HG03159 (cell line): ENCODE measurements around the gene MTPN.

Experiments used
- ATAC-seq: cut with Tn5 transposase; IDR thresholded peaks from one replicate; pipeline ENCODE4 v1.9.1; 2021; ENCODE audit warnings: mild to moderate bottlenecking, moderate library complexity; ENCODE audit not compliant: unreplicated experiment

The MTPN gene

GRCh38 chr7:135929249-135929648, 47.9 kb downstream of the MTPN start:
- ATAC-seq, result no peak

- ATAC-seq, result no peak
These were observed 49.0 kb downstream of the MTPN start for GRCh38 chr7:135928136-135928535.

- no peak for ATAC-seq
These were observed 51.9 kb downstream of the MTPN start for GRCh38 chr7:135925210-135925609.

DNA sequence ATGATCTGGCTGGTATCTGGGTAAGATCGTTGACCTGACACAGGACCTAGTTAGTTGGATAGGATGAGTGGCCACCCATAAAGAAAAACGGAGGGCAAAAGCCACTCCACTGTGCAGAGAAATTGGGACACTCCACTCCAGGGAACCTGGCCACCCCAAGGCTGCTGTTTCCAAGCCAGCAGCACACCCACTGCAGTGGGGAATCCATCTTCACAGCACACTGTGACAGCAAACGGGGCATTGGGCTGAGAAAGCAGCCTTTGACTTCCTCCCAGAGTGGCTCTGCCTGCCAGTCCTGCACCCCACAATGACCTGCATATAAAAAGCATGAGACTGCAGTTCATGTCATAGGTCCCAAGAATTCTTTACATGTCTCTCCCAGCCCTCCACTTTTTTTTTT, 52.9 kb downstream of the MTPN start:
- ATAC-seq, result no peak

GRCh38 chr7:135922263-135922662, 54.9 kb downstream of the MTPN start:
- ATAC-seq, result no peak

DNA sequence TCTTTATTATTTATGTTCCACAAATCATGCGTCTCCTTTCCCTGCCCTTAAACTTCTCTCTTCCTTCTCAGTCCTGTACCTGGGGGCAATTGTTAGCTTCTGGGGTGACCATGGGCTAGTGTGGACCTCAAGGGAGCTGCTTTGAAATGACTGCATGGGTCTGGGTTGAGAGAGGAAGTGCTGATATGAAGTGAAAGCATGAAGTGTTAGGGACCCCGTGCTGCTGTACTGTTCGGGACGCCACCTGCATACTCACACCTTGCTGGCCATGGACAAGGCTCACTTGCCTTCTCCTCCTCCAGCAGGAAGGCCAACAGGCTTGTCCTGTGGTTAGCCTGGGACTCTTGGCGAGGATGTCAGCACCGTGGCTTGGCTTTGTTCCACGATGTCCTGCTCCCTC, 56.7 kb downstream of the MTPN start:
- ATAC-seq, result no peak

GRCh38 chr7:135919071-135919841, 57.9 kb downstream of the MTPN start:
- ATAC-seq, result no peak

GRCh38 chr7:135918134-135918533, 59.0 kb downstream of the MTPN start:
- ATAC-seq, result no peak

DNA sequence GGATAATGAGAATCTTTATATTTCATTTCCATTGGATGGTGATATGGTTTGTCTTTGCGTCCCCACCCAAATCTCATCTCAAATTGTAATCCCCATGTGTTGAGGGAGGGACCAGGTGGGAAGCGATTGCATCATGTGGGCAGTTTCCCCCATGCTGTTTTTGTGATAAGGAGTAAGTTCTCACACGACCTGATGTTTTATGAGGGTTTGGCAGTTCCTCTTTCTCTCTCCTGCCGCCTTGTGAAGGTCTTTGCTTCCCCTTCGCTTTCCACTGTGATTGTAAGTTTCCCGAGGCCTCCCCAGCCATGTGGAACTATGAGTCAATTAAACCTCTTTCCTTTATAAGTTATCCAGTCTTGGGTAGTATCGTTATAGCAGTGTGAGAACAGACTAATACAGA, 59.4 kb downstream of the MTPN start:
- no peak for ATAC-seq

- no peak for ATAC-seq
These were observed 62.8 kb downstream of the MTPN start for GRCh38 chr7:135914346-135914745.

DNA sequence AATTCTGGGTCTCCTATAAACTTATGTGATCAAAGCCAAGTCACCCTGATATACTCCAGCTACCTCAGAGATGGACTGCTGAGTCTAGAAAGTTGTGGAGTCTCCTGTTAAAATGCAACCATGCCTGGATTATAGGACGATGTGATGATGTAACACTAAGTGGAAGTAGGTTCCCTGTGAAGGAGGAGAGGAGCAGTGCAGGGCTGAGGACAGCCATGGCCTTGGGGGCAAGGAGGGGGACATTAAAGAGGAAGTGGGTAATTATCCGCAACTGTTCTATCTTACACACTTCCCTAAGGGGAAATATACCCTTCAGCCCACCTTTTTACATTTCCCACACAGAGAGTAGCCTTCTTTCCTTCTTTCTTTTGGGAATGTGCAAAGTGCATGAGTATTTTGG, 63.8 kb downstream of the MTPN start:
- ATAC-seq, result no peak

GRCh38 chr7:135911099-135911498, 66.1 kb downstream of the MTPN start:
- no peak for ATAC-seq

DNA sequence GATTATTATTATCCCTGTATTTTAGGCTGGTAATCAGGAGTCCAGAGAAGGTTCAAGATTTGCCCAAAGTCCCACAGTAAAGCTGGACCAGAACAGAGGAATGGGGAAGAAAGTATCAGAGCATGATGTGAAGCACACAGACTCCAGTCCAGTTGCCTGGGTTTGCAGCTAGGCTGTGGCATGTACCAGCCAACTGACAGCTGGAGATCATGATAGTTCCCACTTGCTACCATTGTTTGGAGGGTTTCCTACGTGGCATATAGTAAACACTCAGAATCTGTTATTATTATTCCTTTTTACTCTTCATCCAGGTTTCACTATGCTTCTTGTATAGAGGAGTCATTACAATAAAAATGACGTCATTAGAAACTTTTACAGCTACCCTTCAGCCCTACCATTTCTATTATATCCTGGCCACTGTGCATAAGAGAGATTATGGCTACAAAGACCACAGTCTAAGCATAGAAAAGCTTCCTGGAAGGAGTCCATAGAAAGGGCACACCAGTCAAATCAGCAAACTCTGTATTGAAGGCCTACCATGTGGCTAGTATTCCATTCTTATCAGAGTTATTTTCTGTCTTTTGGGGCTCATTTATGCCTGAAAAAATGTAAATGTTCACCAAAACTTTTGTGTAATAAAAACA, 66.6 kb downstream of the MTPN start:
- ATAC-seq, result no peak

GRCh38 chr7:135905858-135906257, 71.3 kb downstream of the MTPN start:
- no peak for ATAC-seq

DNA sequence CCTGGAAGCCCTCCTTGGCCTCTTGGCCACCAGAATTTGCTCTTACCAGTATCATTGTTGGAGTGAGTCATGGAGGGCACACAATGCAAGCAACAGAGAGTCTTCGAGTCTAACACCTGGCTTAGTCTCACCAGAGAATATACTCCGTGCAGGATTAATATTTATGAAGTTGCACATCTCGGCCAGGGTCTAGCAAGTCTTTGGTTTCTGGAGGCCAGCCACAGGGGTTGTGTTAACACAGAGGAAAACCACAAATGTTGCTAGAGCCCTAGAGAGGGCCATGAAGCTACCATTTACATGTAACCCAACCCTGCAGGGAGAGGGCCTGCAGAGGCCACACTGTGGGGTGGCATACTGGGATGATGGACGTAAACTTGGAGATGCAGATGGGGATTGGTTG, 71.8 kb downstream of the MTPN start:
- no peak for ATAC-seq

DNA sequence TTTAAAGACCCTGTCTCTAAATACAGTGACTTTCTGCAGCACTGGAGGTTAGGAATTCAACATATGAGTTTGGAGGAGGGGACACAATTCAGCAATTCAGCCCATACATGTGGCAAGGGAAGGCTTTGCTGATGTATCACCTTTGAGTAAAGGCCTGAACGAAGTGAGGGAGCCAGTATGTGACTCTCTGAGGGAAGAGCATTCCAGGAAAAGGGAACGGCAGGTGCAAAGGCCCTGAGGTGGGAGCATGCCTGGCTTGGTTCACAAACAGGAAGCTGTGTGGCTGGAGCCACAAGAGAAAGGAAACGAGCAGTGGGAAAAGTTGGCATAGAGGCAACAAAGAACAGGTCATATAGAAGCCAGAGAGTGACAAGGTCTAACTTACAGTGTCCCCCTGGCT, 72.9 kb downstream of the MTPN start:
- no peak for ATAC-seq

- no peak for ATAC-seq
These were observed 75.3 kb downstream of the MTPN start for GRCh38 chr7:135901585-135902540.

- ATAC-seq, result no peak
These were observed 77.1 kb downstream of the MTPN start for GRCh38 chr7:135900065-135900546.

- ATAC-seq, result no peak
These were observed 77.6 kb downstream of the MTPN start for GRCh38 chr7:135899458-135900064.

DNA sequence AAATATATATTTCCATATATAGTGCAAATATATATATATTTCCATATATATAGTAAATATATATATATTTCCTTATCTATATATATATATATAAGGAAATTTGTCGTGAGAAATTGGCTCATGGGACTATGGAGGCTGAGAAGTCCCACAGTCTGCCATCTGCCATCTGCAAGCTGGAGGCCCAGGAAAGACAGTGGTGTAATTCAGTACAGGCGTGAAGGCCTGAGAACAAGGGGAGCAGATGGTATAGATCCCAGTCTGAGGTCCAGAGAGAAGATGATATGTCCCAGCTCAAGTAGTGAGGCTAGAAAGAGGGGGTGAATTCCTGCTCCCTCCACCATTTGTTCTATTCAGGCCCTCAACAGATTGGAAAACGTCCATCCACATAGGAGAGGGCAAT, 78.9 kb downstream of the MTPN start:
- no peak for ATAC-seq

DNA sequence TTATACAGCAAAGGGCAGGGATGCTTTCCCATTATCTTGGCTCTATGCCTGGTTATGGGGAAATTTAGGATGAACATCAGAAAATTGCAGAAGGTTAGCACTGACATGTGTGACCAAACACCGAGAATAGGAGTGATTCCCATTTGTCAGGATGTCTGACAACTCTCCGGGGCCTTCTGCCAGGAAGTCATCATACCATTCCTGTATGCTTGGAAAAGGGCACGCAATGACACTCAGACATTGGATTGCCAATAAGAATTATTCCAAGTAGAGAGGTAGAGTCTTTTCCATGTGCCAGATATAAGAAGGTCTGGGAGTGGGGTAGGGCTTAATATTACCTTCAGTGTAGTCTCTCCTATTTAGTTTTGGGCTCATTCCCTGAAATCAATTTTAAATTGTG, 82.3 kb downstream of the MTPN start:
- ATAC-seq, result no peak
